Measurements from ENCODE around the gene CD300LB. TPM values are rescaled to one million over a fixed set of nuclear protein-coding genes. Genes with fewer than 3 reads are reported as not detected.
"Not testable (repeated sequence)": the region's sequence is repeated elsewhere in the genome, so short reads cannot be mapped to it uniquely, and the experiment has no call there.

Gene CD300LB
- total and polyA plus RNA-seq, 10 of the 15 experiments (the other 5 are each of a cell fraction or from before 2014, with no cell fraction given), result 0.08 to 0.57 (median 0.25) TPM; not detected in 4

DNA sequence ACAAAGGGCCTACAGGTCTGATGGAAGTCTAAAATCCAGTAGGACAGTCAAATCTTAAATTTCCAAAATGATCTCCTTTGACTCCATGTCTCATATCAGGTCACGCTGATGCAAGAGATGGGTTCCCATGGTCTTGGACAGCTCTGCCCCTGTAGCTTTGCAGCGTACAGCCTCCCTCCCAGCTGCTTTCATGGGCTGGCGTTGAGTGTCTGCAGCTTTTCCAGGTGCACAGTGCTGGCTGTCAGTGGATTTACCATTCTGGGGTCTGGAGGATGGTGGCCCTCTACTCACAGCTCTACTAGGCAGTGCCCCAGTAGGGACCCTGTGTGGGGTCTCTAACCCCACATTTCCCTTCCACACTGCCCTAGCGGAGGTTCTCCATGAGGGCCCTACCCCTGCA, 43.0 kb downstream of the CD300LB start:
- BruUV-seq (replicated peaks); in situ Hi-C loops (cut with MboI): not testable (repeated sequence)

GRCh38 chr17:74485841-74486240, 45.4 kb downstream of the CD300LB start:
- H3K4me1 ChIP-seq (ENCODE audit: control insufficient read depth, insufficient read depth, low read length), result no peaks in the 10 kb centered on the region
- in situ Hi-C loops (cut with MboI), result no loop called here
- FAIRE-seq (no peak), ATAC-seq (no peak), DNase-seq (ENCODE audit: low read depth, low spot score) (no peak)
- intact Hi-C loops (cut with micrococcal nuclease; ENCODE audit: unreplicated experiment), result no loop called here
- H3K4me3 ChIP-seq, result no peak overlapping the region
- ChIA-PET RAD21 (ENCODE audit: unreplicated experiment) (interaction anchor here (1.0 kb wide), 1 partner anchor 13 kb away, joined by 3 read pairs; no protein-coding TSS in a partner anchor), SMC1A (ENCODE audit: uncharacterized antibody, unreplicated experiment) (interaction anchor here (1.0 kb wide), 1 partner anchor 19 kb away, joined by 3 read pairs; the partner anchor contains the start of gene CD300A), CTCF (no interaction called here), POLR2A (no interaction called here)
- WGBS (ENCODE audit: insufficient coverage, insufficient replicate concordance, low lambda C conversion rate, missing lambda C conversion rate), result 94% methylated on average over 5 of the region's 5 CpGs
- TF ChIP-seq CHD4 (IDR thresholded peaks at IDR 0.05) (no peak), PAX5 (IDR thresholded peaks at IDR 0.05; ENCODE audit: borderline replicate concordance, low read depth, low read length) (no peak), GATAD2B (conservative IDR thresholded peaks at IDR 0.05; ENCODE audit: low read depth) (no peak), SMAD5 (IDR thresholded peaks at IDR 0.05; ENCODE audit: low read depth) (no peak), NR2C2 (IDR thresholded peaks at IDR 0.05; ENCODE audit: borderline replicate concordance, control insufficient read depth, insufficient read length, low read depth) (no peak), RBBP5 (conservative IDR thresholded peaks at IDR 0.05) (no peak), EGR1 (IDR thresholded peaks at IDR 0.05; ENCODE audit: borderline replicate concordance in 1 of 2, low read depth in 2 of 2, low read length in 2 of 2) (no peak), RB1 (IDR thresholded peaks at IDR 0.05; ENCODE audit: borderline replicate concordance) (no peak), PRDM15 (CRISPR knock-in tag; IDR thresholded peaks at IDR 0.05) (no peak), STAT1 (conservative IDR thresholded peaks at IDR 0.05) (no peak), HDGF (IDR thresholded peaks at IDR 0.05) (no peak), RAD51 (IDR thresholded peaks at IDR 0.05) (no peak), KDM1A (IDR thresholded peaks at IDR 0.05; ENCODE audit: borderline replicate concordance) (no peak), CEBPB (IDR thresholded peaks at IDR 0.05; ENCODE audit: borderline replicate concordance in 1 of 2, low read depth in 2 of 2, low read length in 2 of 2) (no peak)
- no TSS peak for BruUV-seq (replicated peaks)
- no peaks in the 10 kb centered on the region for H3K79me2 ChIP-seq (ENCODE audit: control insufficient read depth, insufficient read depth, low read length)
- H3K4me2 ChIP-seq (ENCODE audit: control insufficient read depth, insufficient read depth), result no peak overlapping the region
- no peaks in the 10 kb centered on the region for H3K27me3 ChIP-seq (replicated peaks in 1 of 2; ENCODE audit: control insufficient read depth in 2 of 2, insufficient read depth in 2 of 2, low read length in 1 of 2)
- no peaks in the 10 kb centered on the region; the same call in 1 of the 2 replicates for H4K20me1 ChIP-seq (ENCODE audit: control insufficient read depth, insufficient read depth)
- H2AFZ ChIP-seq (ENCODE audit: control insufficient read depth, low read depth, low read length), result no peak overlapping the region
- H3K27ac ChIP-seq (ENCODE audit: control insufficient read depth, insufficient read depth), result no peak overlapping the region
- H3K36me3 ChIP-seq (ENCODE audit: control insufficient read depth in 2 of 2, insufficient read depth in 2 of 2, low read length in 1 of 2), result peaks cover 18 to 41% of the 10 kb centered on the region in 2 experiments
- H3K9ac ChIP-seq (ENCODE audit: control insufficient read depth, insufficient read depth, low read length), result no peak overlapping the region
- H3K9me3 ChIP-seq (replicated peaks; ENCODE audit: control insufficient read depth, insufficient read depth, low read length), result no peaks in the 10 kb centered on the region; the same call in 2 of the 3 replicates

More for the DNA sequence above, 43.0 kb downstream of the CD300LB start:
- H3K79me2 ChIP-seq (ENCODE audit: control insufficient read depth, insufficient read depth, low read length); H3K4me1 ChIP-seq (ENCODE audit: control insufficient read depth, insufficient read depth, low read length); DNase-seq (ENCODE audit: low read depth, low spot score); ATAC-seq; H3K27ac ChIP-seq (ENCODE audit: control insufficient read depth, insufficient read depth); H3K9ac ChIP-seq (ENCODE audit: control insufficient read depth, insufficient read depth, low read length); FAIRE-seq; intact Hi-C loops (cut with micrococcal nuclease; ENCODE audit: unreplicated experiment); H3K27me3 ChIP-seq (replicated peaks in 1 of 2; ENCODE audit: control insufficient read depth in 2 of 2, insufficient read depth in 2 of 2, low read length in 1 of 2); H2AFZ ChIP-seq (ENCODE audit: control insufficient read depth, low read depth, low read length); H3K4me2 ChIP-seq (ENCODE audit: control insufficient read depth, insufficient read depth); H4K20me1 ChIP-seq (ENCODE audit: control insufficient read depth, insufficient read depth); H3K9me3 ChIP-seq (replicated peaks; ENCODE audit: control insufficient read depth, insufficient read depth, low read length); H3K4me3 ChIP-seq: not testable (repeated sequence)
- ChIA-PET CTCF (interaction anchor here (0.9 to 2.1 kb wide), 5 partner anchors 19 to 120 kb away, joined by 3 to 10 read pairs (median 4); no protein-coding TSS in a partner anchor), POLR2A (interaction anchor here (0.6 to 1.4 kb wide), 2 partner anchors 13 kb away, joined by 3 to 4 read pairs; no protein-coding TSS in a partner anchor), SMC1A (ENCODE audit: uncharacterized antibody, unreplicated experiment) (interaction anchor here (0.7 to 1.9 kb wide), 4 partner anchors 10 to 31 kb away, joined by 3 to 7 read pairs (median 5); no protein-coding TSS in a partner anchor), RAD21 (ENCODE audit: unreplicated experiment) (interaction anchor here (1.0 to 1.5 kb wide), 4 partner anchors 10 to 120 kb away, joined by 3 to 4 read pairs (median 3); no protein-coding TSS in a partner anchor)
- WGBS (ENCODE audit: insufficient coverage, insufficient replicate concordance, low lambda C conversion rate, missing lambda C conversion rate), result 90% methylated on average over 4 of the region's 4 CpGs
- H3K36me3 ChIP-seq (ENCODE audit: control insufficient read depth in 2 of 2, insufficient read depth in 2 of 2, low read length in 1 of 2), result peaks cover 7 to 31% of the 10 kb centered on the region in 2 experiments

All from GM12878 (cell line).